Neutrophil (primary cell): Measurements from ENCODE around the gene RCN2.
"Not testable (repeated sequence)": the region's sequence is repeated elsewhere in the genome, so short reads cannot be mapped to it uniquely, and the experiment has no call there.

Source experiments
- H3K27ac ChIP-seq: fragments of 200-600 bp; sonication (generic); 2 replicates; pipeline ENCODE4 v1.5.1; 2016; ENCODE audit warnings: mild to moderate bottlenecking, moderate library complexity
- H3K27me3 ChIP-seq: fragments of 200-600 bp; sonication (generic); 2 replicates; pipeline ENCODE4 v1.6.0; 2016; ENCODE audit warnings: mild to moderate bottlenecking
- H3K36me3 ChIP-seq: fragments of 200-600 bp; sonication (generic); 2 replicates; pipeline ENCODE4 v1.5.1; 2017
- H3K4me1 ChIP-seq, 2 experiments: fragments of 200-600 bp in 1 of 2; sonication (generic) in 1 of 2; 1 replicate in 1 of 2; 2 replicates in 1 of 2; pipeline versions ENCODE4 v1.5.1 to v1.6.1; 2013 to 2016; ENCODE audit warnings: low read depth in 1 of 2, low read length in 1 of 2, mild to moderate bottlenecking in 1 of 2, moderate library complexity in 1 of 2; ENCODE audit not compliant: control insufficient read depth in 1 of 2, insufficient read depth in 1 of 2
- H3K4me3 ChIP-seq, 2 experiments: fragments of 200-600 bp in 1 of 2; sonication (generic) in 1 of 2; 1 replicate in 1 of 2; 2 replicates in 1 of 2; pipeline ENCODE4 v1.5.1; 2013 to 2016; ENCODE audit warnings: low read depth in 1 of 2, low read length in 1 of 2, mild to moderate bottlenecking in 1 of 2, moderate library complexity in 1 of 2
- H3K9me3 ChIP-seq: fragments of 200-600 bp; sonication (generic); 2 replicates; pipeline ENCODE4 v1.5.1; 2016
- TF ChIP-seq, protein P1 (sequence below): fragments of 200-600 bp; sonication (generic); IDR thresholded peaks from 2 replicates; pipeline ENCODE4 v1.5.1; 2016; ENCODE audit warnings: antibody characterized with exemption

RCN2 gene

GRCh38 chr15:76964157-76964556, 32.6 kb downstream of the RCN2 start:
- TF ChIP-seq, protein P1, sequence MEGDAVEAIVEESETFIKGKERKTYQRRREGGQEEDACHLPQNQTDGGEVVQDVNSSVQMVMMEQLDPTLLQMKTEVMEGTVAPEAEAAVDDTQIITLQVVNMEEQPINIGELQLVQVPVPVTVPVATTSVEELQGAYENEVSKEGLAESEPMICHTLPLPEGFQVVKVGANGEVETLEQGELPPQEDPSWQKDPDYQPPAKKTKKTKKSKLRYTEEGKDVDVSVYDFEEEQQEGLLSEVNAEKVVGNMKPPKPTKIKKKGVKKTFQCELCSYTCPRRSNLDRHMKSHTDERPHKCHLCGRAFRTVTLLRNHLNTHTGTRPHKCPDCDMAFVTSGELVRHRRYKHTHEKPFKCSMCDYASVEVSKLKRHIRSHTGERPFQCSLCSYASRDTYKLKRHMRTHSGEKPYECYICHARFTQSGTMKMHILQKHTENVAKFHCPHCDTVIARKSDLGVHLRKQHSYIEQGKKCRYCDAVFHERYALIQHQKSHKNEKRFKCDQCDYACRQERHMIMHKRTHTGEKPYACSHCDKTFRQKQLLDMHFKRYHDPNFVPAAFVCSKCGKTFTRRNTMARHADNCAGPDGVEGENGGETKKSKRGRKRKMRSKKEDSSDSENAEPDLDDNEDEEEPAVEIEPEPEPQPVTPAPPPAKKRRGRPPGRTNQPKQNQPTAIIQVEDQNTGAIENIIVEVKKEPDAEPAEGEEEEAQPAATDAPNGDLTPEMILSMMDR: no peak
- H3K27me3 ChIP-seq: peaks cover 7% of the 10 kb centered on the region
- H3K27ac ChIP-seq: no peak overlapping the region
- H3K4me1 ChIP-seq: no peaks in the 10 kb centered on the region
- no peaks in the 10 kb centered on the region for H3K9me3 ChIP-seq
- H3K36me3 ChIP-seq: no peaks in the 10 kb centered on the region
- no peak overlapping the region for H3K4me3 ChIP-seq

- H3K27ac ChIP-seq, H3K27me3 ChIP-seq, H3K4me3 ChIP-seq, H3K36me3 ChIP-seq, H3K4me1 ChIP-seq, H3K9me3 ChIP-seq: not testable (repeated sequence)
Observed at GRCh38 chr15:76966051-76966450, 34.5 kb downstream of the RCN2 start.

DNA sequence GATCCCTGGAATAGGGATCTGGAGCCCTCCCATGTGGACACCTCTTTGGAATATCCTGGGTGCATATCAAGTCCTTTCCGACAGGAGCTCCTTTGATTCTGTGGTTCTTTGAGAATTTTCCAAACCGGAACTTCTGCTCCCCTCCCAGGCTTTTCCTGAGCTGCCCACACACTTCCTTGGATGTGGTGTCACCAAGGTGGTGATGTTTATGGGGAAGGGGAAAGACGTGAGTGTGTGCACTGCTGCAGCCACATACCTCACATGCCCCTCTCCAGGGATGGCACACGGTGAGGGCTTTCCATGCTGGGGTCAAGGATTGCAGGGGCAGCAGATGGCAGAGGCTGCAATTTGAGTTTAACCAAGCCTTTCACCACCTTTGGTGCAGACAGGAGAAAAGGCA, 35.5 kb downstream of the RCN2 start:
- TF ChIP-seq, protein P1: no peak
- no peaks in the 10 kb centered on the region for H3K36me3 ChIP-seq
- H3K9me3 ChIP-seq: no peaks in the 10 kb centered on the region
- peaks cover 7% of the 10 kb centered on the region for H3K27me3 ChIP-seq
- no peaks in the 10 kb centered on the region for H3K4me1 ChIP-seq
- H3K4me3 ChIP-seq: no peak overlapping the region
- H3K27ac ChIP-seq: no peak overlapping the region

GRCh38 chr15:76968306-76968705, 36.8 kb downstream of the RCN2 start:
- Histone ChIP-seq H3K9me3 (no peaks in the 10 kb centered on the region), H3K4me3 (no peak overlapping the region), H3K36me3 (no peaks in the 10 kb centered on the region), H3K27me3 (peaks cover 7% of the 10 kb centered on the region), H3K4me1 (peaks cover 0 to 2% of the 10 kb centered on the region in 2 experiments), H3K27ac (no peak overlapping the region)
- TF ChIP-seq, protein P1: no peak

- H3K4me3 ChIP-seq: no peak overlapping the region
- TF ChIP-seq, protein P1: no peak
- H3K27ac ChIP-seq: no peak overlapping the region
Observed at GRCh38 chr15:76972389-76973361, 41.1 kb downstream of the RCN2 start.

DNA sequence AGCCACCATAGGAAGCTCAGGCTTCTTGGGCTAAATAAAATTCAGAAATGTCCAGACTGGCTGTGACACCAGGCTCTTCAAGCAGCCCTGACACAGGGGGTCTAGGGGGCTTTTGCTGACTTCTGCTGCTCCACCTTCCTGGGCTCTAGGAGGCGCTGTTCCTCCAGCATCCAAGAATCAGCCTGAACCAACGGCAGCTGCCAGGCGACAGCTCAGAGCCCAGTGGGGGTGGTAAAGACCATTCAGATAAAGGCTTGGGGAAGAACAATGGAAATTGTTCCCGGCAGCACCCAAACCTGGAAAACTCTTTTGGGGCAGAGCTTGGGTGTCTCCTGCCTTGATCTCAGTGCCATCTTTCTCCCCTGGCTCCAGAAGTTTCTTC, 41.8 kb downstream of the RCN2 start:
- Histone ChIP-seq H3K9me3 (no peaks in the 10 kb centered on the region), H3K4me3 (no peak overlapping the region), H3K36me3 (no peaks in the 10 kb centered on the region), H3K27me3 (no peaks in the 10 kb centered on the region), H3K27ac (peak overlapping the region; percentile 2), H3K4me1 (peaks cover 22% of the 10 kb centered on the region in 2 experiments)
- TF ChIP-seq, protein P1: peak; percentile 77

More at GRCh38 chr15:76972389-76973361, 41.1 kb downstream of the RCN2 start:
- no peaks in the 10 kb centered on the region for H3K9me3 ChIP-seq
- H3K36me3 ChIP-seq: no peaks in the 10 kb centered on the region
- H3K27me3 ChIP-seq: no peaks in the 10 kb centered on the region
- H3K4me1 ChIP-seq: peaks cover 22% of the 10 kb centered on the region in 2 experiments
